BLaER1 treated with 17β-estradiol and CSF1 and Interleukin-3, amounts not matched to agents 10 nM and 100 nM (cell line): ENCODE data around the gene RHOF.
A peak's percentile ranks its signal among the peaks of the same experiment; 100 is the strongest.
"Not testable (repeated sequence)": the region's sequence is repeated elsewhere in the genome, so short reads cannot be mapped to it uniquely, and the experiment has no call there.

Experiments
- H3K27ac ChIP-seq, 11 experiments: shearing (Covaris generic); formaldehyde crosslinking; 2 replicates each; pipeline ENCODE4 v1.8.1; 2022
- H3K27me3 ChIP-seq, 11 experiments: shearing (Covaris generic); formaldehyde crosslinking; 2 replicates each; pipeline ENCODE4 v1.8.1; 2022
- H3K36me3 ChIP-seq, 11 experiments: shearing (Covaris generic); formaldehyde crosslinking; 2 replicates each; pipeline ENCODE4 v1.8.1; 2022
- H3K4me1 ChIP-seq, 10 experiments: shearing (Covaris generic); formaldehyde crosslinking; 2 replicates each; pipeline ENCODE4 v1.8.1; 2022
- H3K4me2 ChIP-seq, 11 experiments: shearing (Covaris generic); formaldehyde crosslinking; 2 replicates each; pipeline ENCODE4 v1.8.1; 2022
- H3K4me3 ChIP-seq, 10 experiments: shearing (Covaris generic); formaldehyde crosslinking; 2 replicates each; pipeline ENCODE4 v1.8.1; 2022
- H3K9ac ChIP-seq, 11 experiments: shearing (Covaris generic); formaldehyde crosslinking; 2 replicates each; pipeline ENCODE4 v1.8.1; 2022
- H3K9me3 ChIP-seq, 11 experiments: shearing (Covaris generic); formaldehyde crosslinking; replicated peaks in 1 of 11; 2 replicates each; pipeline ENCODE4 v1.8.1; 2022
- H4K20me1 ChIP-seq, 11 experiments: shearing (Covaris generic); formaldehyde crosslinking; 2 replicates each; pipeline ENCODE4 v1.8.1; 2022
- Cebpa-rat ChIP-seq, 11 experiments: shearing (Covaris generic); IDR thresholded peaks; 2 replicates each; pipeline ENCODE4 v1.8.1; 2022

RHOF gene

GRCh38 chr12:121748218-121748570, 45.3 kb downstream of the RHOF start:
- no peak for TF ChIP-seq Cebpa-rat (IDR thresholded peaks at IDR 0.05)
- H3K9ac ChIP-seq: peak overlapping the region in 6 of 11 experiments; percentile 2 to 34 (median 18); a peak in 2 of 22 replicates

GRCh38 chr12:121745545-121745944, 47.9 kb downstream of the RHOF start:
- not testable (repeated sequence) for H3K9ac ChIP-seq, H3K4me3 ChIP-seq, H3K9me3 ChIP-seq, H3K27me3 ChIP-seq, H3K4me2 ChIP-seq, H3K27ac ChIP-seq
- H4K20me1 ChIP-seq: peaks cover 0 to 20% (median 0%) of the 10 kb centered on the region in 11 experiments; a peak in 5 of 22 replicates
- peaks cover 0 to 37% (median 28%) of the 10 kb centered on the region in 11 experiments; a peak in 21 of 22 replicates for H3K36me3 ChIP-seq
- peaks cover 8 to 27% (median 18%) of the 10 kb centered on the region in 10 experiments; a peak in 19 of 20 replicates for H3K4me1 ChIP-seq

More at GRCh38 chr12:121748218-121748570, 45.3 kb downstream of the RHOF start:
- Histone ChIP-seq H4K20me1 (peaks cover 0 to 8% (median 0%) of the 10 kb centered on the region in 11 experiments; a peak in 3 of 22 replicates), H3K4me1 (peaks cover 0 to 18% (median 12%) of the 10 kb centered on the region in 10 experiments; a peak in 18 of 20 replicates), H3K27me3 (no peaks in the 10 kb centered on the region), H3K4me3 (no peak overlapping the region), H3K9me3 (no peaks in the 10 kb centered on the region), H3K4me2 (peak overlapping the region in 8 of 11 experiments; percentile 21 to 58 (median 35); a peak in 16 of 22 replicates), H3K27ac (peak overlapping the region in 5 of 11 experiments; percentile 30 to 61 (median 45); a peak in 9 of 22 replicates), H3K36me3 (peaks cover 0 to 55% (median 35%) of the 10 kb centered on the region in 11 experiments; a peak in 21 of 22 replicates)

- peak overlapping the region in 2 of 11 experiments; percentile 8 to 36; a peak in 3 of 22 replicates for H3K27ac ChIP-seq
- TF ChIP-seq Cebpa-rat (IDR thresholded peaks at IDR 0.05): no peak
- peaks cover 0 to 17% (median 0%) of the 10 kb centered on the region in 11 experiments; a peak in 4 of 22 replicates for H4K20me1 ChIP-seq
- H3K4me2 ChIP-seq: peak overlapping the region in 5 of 11 experiments; percentile 6 to 40 (median 30); a peak in 9 of 22 replicates
- H3K9me3 ChIP-seq: no peaks in the 10 kb centered on the region
- H3K27me3 ChIP-seq: no peaks in the 10 kb centered on the region
- peaks cover 0 to 23% (median 16%) of the 10 kb centered on the region in 11 experiments; a peak in 20 of 22 replicates for H3K36me3 ChIP-seq
- H3K4me3 ChIP-seq: no peak overlapping the region
- H3K9ac ChIP-seq: no peak overlapping the region; a peak in 1 of 22 replicates
- peaks cover 0 to 16% (median 10%) of the 10 kb centered on the region in 10 experiments; a peak in 14 of 20 replicates for H3K4me1 ChIP-seq
Observed at GRCh38 chr12:121741743-121742142, 51.7 kb downstream of the RHOF start.

GRCh38 chr12:121740847-121741246, 52.6 kb downstream of the RHOF start:
- no peak for TF ChIP-seq Cebpa-rat (IDR thresholded peaks at IDR 0.05)

GRCh38 chr12:121738340-121738858, 55.1 kb downstream of the RHOF start:
- Histone ChIP-seq H3K9me3 (no peaks in the 10 kb centered on the region), H3K27ac (no peak overlapping the region), H3K4me3 (no peak overlapping the region), H3K4me1 (peaks cover 0 to 18% (median 10%) of the 10 kb centered on the region in 10 experiments; a peak in 14 of 20 replicates), H4K20me1 (peaks cover 0 to 17% (median 0%) of the 10 kb centered on the region in 11 experiments; a peak in 5 of 22 replicates), H3K9ac (no peak overlapping the region), H3K27me3 (no peaks in the 10 kb centered on the region), H3K36me3 (peaks cover 0 to 6% (median 0%) of the 10 kb centered on the region in 11 experiments; a peak in 6 of 22 replicates), H3K4me2 (no peak overlapping the region)
- no peak for TF ChIP-seq Cebpa-rat (IDR thresholded peaks at IDR 0.05)

More at GRCh38 chr12:121740847-121741246, 52.6 kb downstream of the RHOF start:
- Histone ChIP-seq H3K4me2 (no peak overlapping the region), H3K27ac (no peak overlapping the region), H3K9me3 (no peaks in the 10 kb centered on the region), H3K9ac (no peak overlapping the region), H3K4me3 (no peak overlapping the region), H3K4me1 (peaks cover 0 to 18% (median 10%) of the 10 kb centered on the region in 10 experiments; a peak in 14 of 20 replicates), H3K36me3 (peaks cover 0 to 23% (median 16%) of the 10 kb centered on the region in 11 experiments; a peak in 20 of 22 replicates), H4K20me1 (peaks cover 0 to 17% (median 0%) of the 10 kb centered on the region in 11 experiments; a peak in 4 of 22 replicates), H3K27me3 (no peaks in the 10 kb centered on the region)

- Histone ChIP-seq H3K27me3 (no peaks in the 10 kb centered on the region), H4K20me1 (peaks cover 0 to 19% (median 0%) of the 10 kb centered on the region in 11 experiments; a peak in 7 of 22 replicates), H3K4me3 (no peak overlapping the region), H3K36me3 (peaks cover 0 to 13% (median 0%) of the 10 kb centered on the region in 11 experiments; a peak in 5 of 22 replicates), H3K9me3 (no peaks in the 10 kb centered on the region), H3K9ac (no peak overlapping the region), H3K27ac (no peak overlapping the region), H3K4me2 (no peak overlapping the region), H3K4me1 (peaks cover 0 to 12% (median 0%) of the 10 kb centered on the region in 10 experiments; a peak in 4 of 20 replicates)
- no peak for TF ChIP-seq Cebpa-rat (IDR thresholded peaks at IDR 0.05)
Observed at GRCh38 chr12:121733849-121734248, 59.6 kb downstream of the RHOF start.

- H3K4me3 ChIP-seq: no peak overlapping the region
- peaks cover 0 to 3% (median 0%) of the 10 kb centered on the region in 10 experiments; a peak in 2 of 20 replicates for H3K4me1 ChIP-seq
- peaks cover 0 to 10% (median 0%) of the 10 kb centered on the region in 11 experiments; a peak in 4 of 22 replicates for H3K36me3 ChIP-seq
- no peak for TF ChIP-seq Cebpa-rat (IDR thresholded peaks at IDR 0.05)
- H3K27ac ChIP-seq: no peak overlapping the region
- H4K20me1 ChIP-seq: peaks cover 0 to 27% (median 0%) of the 10 kb centered on the region in 11 experiments; a peak in 6 of 22 replicates
- H3K9me3 ChIP-seq: no peaks in the 10 kb centered on the region
- no peak overlapping the region for H3K4me2 ChIP-seq
- no peaks in the 10 kb centered on the region for H3K27me3 ChIP-seq
- no peak overlapping the region for H3K9ac ChIP-seq
Observed at GRCh38 chr12:121731473-121731872, 62.0 kb downstream of the RHOF start.

- Histone ChIP-seq H3K9me3 (no peaks in the 10 kb centered on the region), H3K27me3 (no peaks in the 10 kb centered on the region), H3K36me3 (peaks cover 0 to 26% (median 10%) of the 10 kb centered on the region in 11 experiments; a peak in 12 of 22 replicates), H3K4me1 (peaks cover 0 to 3% (median 0%) of the 10 kb centered on the region in 10 experiments; a peak in 2 of 20 replicates), H3K9ac (no peak overlapping the region), H4K20me1 (peaks cover 0 to 43% (median 0%) of the 10 kb centered on the region in 11 experiments; a peak in 7 of 22 replicates), H3K4me2 (no peak overlapping the region), H3K27ac (no peak overlapping the region), H3K4me3 (no peak overlapping the region)
- TF ChIP-seq Cebpa-rat (IDR thresholded peaks at IDR 0.05): no peak
Observed at GRCh38 chr12:121729021-121729420, 64.5 kb downstream of the RHOF start.
